ENCODE data around the gene AUTS2.

DNA sequence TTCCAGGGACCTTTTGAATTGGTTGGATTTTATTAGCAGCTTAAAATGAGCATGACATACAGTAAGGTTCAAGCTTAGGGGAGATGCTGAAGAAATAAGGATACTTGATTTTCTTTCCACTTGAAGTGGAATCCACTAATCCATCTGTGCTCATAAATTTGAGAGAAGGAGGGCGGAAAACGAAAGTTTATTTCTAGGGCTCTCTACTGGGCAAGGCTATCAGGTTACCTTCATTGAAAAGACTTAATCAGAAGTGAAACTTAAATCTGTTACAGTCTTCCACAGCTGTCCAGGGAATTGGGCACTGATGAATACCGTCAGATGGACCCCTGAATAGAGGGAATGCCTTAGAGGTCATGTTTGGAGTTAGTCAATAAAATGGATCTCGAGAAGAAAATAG is 21.8 kb downstream of the AUTS2 start:
- TF ChIP-seq RAD21 (IDR thresholded peaks at IDR 0.05) (no peak), FOXA1 (IDR thresholded peaks at IDR 0.05) (no peak), MAX (IDR thresholded peaks at IDR 0.05) (no peak)
